Mucosa of stomach (tissue), 1 donor: Measurements from ENCODE around the gene SPDYA.

Experiments used
- H3K27me3 ChIP-seq: one replicate; pipeline ENCODE4 v1.7.0; 2013; ENCODE audit warnings: mild to moderate bottlenecking, low read length; ENCODE audit not compliant: control insufficient read depth, insufficient read depth
- H3K36me3 ChIP-seq: one replicate; pipeline ENCODE4 v1.7.0; 2013; ENCODE audit warnings: low read length; ENCODE audit not compliant: control insufficient read depth, insufficient read depth
- H3K4me1 ChIP-seq: one replicate; pipeline ENCODE4 v1.7.0; 2013; ENCODE audit warnings: mild to moderate bottlenecking, low read length; ENCODE audit not compliant: control insufficient read depth, insufficient read depth
- H3K4me3 ChIP-seq: one replicate; pipeline ENCODE4 v1.7.0; 2013; ENCODE audit warnings: low read length
- H3K9ac ChIP-seq: one replicate; pipeline ENCODE4 v1.7.0; 2013; ENCODE audit warnings: mild to moderate bottlenecking, low read length, moderate library complexity
- H3K9me3 ChIP-seq: one replicate; pipeline ENCODE4 v1.7.0; 2013; ENCODE audit warnings: mild to moderate bottlenecking, low read length, moderate library complexity; ENCODE audit not compliant: control insufficient read depth
- donor health status: Pancreatic carcinoma.

The SPDYA gene

GRCh38 chr2:28810384-28811285 lies at the start of gene SPDYA:
TSS of gene SPDYA (plus strand) at chr2:28810834. CDS start at chr2:28816015, 5,181 bp downstream.
- no peaks in the 10 kb centered on the region for H3K9me3 ChIP-seq
- no peak within 1 kb of the TSS for H3K9ac ChIP-seq
- H3K36me3 ChIP-seq: no peaks in the 10 kb centered on the region
- no peak within 1 kb of the TSS for H3K4me3 ChIP-seq
- peaks cover 15% of the 10 kb centered on the region for H3K4me1 ChIP-seq
- no peaks in the 10 kb centered on the region for H3K27me3 ChIP-seq

DNA sequence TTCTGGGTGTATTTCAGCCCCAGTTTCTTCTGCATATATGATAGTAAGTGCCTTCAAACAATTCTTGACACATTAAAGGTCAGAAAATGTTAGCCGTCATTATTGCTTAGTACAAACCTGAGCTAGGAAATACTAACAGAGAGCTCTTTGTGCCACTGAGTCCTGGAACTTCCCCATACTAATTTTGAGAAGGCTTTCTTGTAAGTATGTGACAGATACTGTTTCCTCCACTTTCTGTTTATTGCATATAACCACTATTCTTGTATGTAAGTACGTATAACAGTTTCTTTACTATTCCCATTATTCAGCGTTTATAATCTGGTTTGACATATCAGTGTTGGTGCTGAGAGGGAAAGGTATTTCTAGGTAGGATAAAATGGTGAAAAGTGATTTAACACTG lies 49.2 kb upstream of the SPDYA start:
- Histone ChIP-seq H3K27me3 (no peaks in the 10 kb centered on the region), H3K4me3 (no peak overlapping the region), H3K36me3 (no peaks in the 10 kb centered on the region), H3K9me3 (no peaks in the 10 kb centered on the region), H3K9ac (no peak overlapping the region), H3K4me1 (peaks cover 30% of the 10 kb centered on the region)

GRCh38 chr2:28764909-28765711 lies 45.5 kb upstream of the SPDYA start:
- Histone ChIP-seq H3K4me3 (no peak overlapping the region), H3K27me3 (no peaks in the 10 kb centered on the region), H3K36me3 (no peaks in the 10 kb centered on the region), H3K9me3 (no peaks in the 10 kb centered on the region), H3K9ac (no peak overlapping the region), H3K4me1 (peaks cover 14% of the 10 kb centered on the region)

- no peaks in the 10 kb centered on the region for H3K36me3 ChIP-seq
- no peak overlapping the region for H3K4me3 ChIP-seq
- H3K9ac ChIP-seq: no peak overlapping the region
- H3K9me3 ChIP-seq: no peaks in the 10 kb centered on the region
- peaks cover 14% of the 10 kb centered on the region for H3K4me1 ChIP-seq
- H3K27me3 ChIP-seq: no peaks in the 10 kb centered on the region
These were observed 44.6 kb upstream of the SPDYA start for GRCh38 chr2:28766070-28766469.

- H3K27me3 ChIP-seq: no peaks in the 10 kb centered on the region
- H3K9ac ChIP-seq: no peak overlapping the region
- peaks cover 12% of the 10 kb centered on the region for H3K4me1 ChIP-seq
- no peak overlapping the region for H3K4me3 ChIP-seq
- H3K9me3 ChIP-seq: no peaks in the 10 kb centered on the region
- H3K36me3 ChIP-seq: no peaks in the 10 kb centered on the region
These were observed 43.3 kb upstream of the SPDYA start for GRCh38 chr2:28767337-28767736.

DNA sequence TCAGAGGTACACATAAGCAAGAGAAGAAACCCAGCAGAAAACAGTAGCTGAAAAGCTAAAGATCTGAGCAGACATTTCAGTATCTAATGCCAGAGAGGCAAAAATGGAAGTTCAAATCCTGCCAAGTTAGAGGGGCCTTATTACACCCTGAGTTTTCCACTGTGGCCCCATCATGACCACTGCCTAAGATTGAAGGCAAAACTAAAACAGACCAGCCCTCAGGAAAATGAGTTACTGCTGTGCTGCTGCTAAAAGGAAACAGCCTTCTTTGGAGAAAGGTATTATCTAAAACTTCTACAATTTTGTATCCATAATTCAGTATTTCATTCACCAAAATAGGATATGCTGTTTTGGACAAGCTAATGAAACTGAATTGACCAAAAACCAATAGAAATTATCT lies 42.2 kb upstream of the SPDYA start:
- H3K27me3 ChIP-seq: no peaks in the 10 kb centered on the region
- no peaks in the 10 kb centered on the region for H3K9me3 ChIP-seq
- no peak overlapping the region for H3K4me3 ChIP-seq
- no peaks in the 10 kb centered on the region for H3K36me3 ChIP-seq
- no peak overlapping the region for H3K9ac ChIP-seq
- H3K4me1 ChIP-seq: peaks cover 14% of the 10 kb centered on the region

DNA sequence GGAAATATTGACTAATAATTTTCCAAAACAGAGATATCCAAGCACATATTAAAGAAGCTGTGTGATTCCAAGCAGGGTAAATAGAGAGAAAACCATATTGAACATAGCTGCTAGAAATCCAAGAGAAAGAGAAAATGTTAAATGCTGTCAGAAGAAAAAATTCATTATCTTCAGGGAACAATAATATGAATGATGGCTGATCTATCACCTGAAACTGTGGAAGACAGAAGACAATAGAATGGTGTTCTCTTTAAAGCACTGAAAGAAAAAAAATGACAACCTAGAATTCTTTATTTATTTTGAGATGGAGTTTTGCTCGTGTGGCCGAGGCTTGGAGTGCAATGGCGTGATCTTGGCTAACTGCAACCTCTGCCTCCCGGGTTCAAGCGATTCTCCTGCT lies 41.7 kb upstream of the SPDYA start:
- Histone ChIP-seq H3K36me3 (no peaks in the 10 kb centered on the region), H3K4me3 (no peak overlapping the region), H3K9ac (no peak overlapping the region), H3K9me3 (no peaks in the 10 kb centered on the region), H3K27me3 (no peaks in the 10 kb centered on the region), H3K4me1 (peaks cover 14% of the 10 kb centered on the region)

GRCh38 chr2:28772351-28772750 lies 38.3 kb upstream of the SPDYA start:
- H3K27me3 ChIP-seq: no peaks in the 10 kb centered on the region
- H3K4me1 ChIP-seq: peaks cover 7% of the 10 kb centered on the region
- no peaks in the 10 kb centered on the region for H3K36me3 ChIP-seq
- no peak overlapping the region for H3K9ac ChIP-seq
- H3K9me3 ChIP-seq: no peaks in the 10 kb centered on the region
- no peak overlapping the region for H3K4me3 ChIP-seq

DNA sequence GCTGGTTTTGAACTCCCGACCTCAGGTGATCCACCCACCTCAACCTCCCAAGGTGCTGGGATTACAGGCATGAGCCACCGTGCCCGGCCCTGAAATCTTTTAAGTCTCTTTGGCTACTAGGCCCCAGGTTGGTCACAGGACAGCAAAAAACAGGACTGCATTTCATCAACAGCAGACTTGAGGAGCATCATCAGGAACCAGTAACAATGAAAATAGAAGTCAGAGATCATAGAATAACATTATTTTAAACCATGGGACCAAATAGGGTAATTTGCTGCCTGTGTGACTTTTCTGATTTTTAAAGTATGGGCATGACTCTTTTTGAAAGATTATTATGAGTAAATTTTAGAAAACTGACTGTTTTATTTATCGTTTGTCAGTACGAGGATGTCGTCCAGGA lies 34.2 kb upstream of the SPDYA start:
- peaks cover 6% of the 10 kb centered on the region for H3K36me3 ChIP-seq
- peaks cover 7% of the 10 kb centered on the region for H3K4me1 ChIP-seq
- H3K9ac ChIP-seq: no peak overlapping the region
- no peak overlapping the region for H3K4me3 ChIP-seq
- no peaks in the 10 kb centered on the region for H3K27me3 ChIP-seq
- H3K9me3 ChIP-seq: no peaks in the 10 kb centered on the region

- Histone ChIP-seq H3K9me3 (no peaks in the 10 kb centered on the region), H3K27me3 (no peaks in the 10 kb centered on the region), H3K9ac (no peak overlapping the region), H3K4me3 (no peak overlapping the region), H3K4me1 (no peaks in the 10 kb centered on the region), H3K36me3 (peaks cover 6% of the 10 kb centered on the region)
These were observed 32.2 kb upstream of the SPDYA start for GRCh38 chr2:28778392-28778791.

GRCh38 chr2:28779001-28779400 lies 31.6 kb upstream of the SPDYA start:
- H3K9me3 ChIP-seq: no peaks in the 10 kb centered on the region
- H3K27me3 ChIP-seq: no peaks in the 10 kb centered on the region
- peaks cover 6% of the 10 kb centered on the region for H3K36me3 ChIP-seq
- no peaks in the 10 kb centered on the region for H3K4me1 ChIP-seq
- H3K4me3 ChIP-seq: no peak overlapping the region
- H3K9ac ChIP-seq: no peak overlapping the region

DNA sequence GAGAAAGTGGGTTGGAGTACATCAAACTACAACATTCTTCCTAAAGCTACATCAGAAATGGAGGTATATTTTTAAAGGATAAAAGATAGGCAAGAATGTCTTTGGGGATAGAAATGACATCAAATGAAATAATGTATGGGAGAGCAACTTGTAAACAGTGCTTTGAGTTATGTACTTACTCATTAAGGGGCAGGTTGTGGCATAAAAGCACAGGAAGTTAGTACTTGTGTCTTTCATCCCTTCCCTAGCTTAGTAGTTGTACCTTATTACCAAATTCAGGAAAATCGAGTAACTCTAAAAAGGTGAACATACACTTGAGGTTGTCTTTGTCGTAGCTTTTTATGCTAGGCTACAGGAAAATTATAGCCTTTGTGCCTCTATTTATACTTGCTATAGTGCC lies 30.1 kb upstream of the SPDYA start:
- no peaks in the 10 kb centered on the region for H3K27me3 ChIP-seq
- H3K36me3 ChIP-seq: peaks cover 6% of the 10 kb centered on the region
- H3K9ac ChIP-seq: no peak overlapping the region
- no peaks in the 10 kb centered on the region for H3K9me3 ChIP-seq
- H3K4me3 ChIP-seq: no peak overlapping the region
- H3K4me1 ChIP-seq: no peaks in the 10 kb centered on the region
